Smooth muscle cell (in vitro differentiated cells): Measurements from ENCODE around the gene WNK3. TPM values are rescaled to one million over a fixed set of nuclear protein-coding genes. Genes with fewer than 3 reads are reported as not detected.

Experiments used
- DNase-seq: peaks from one replicate; lab custom pipeline; 2025; ENCODE audit not compliant: unreplicated experiment; lab: John Stamatoyannopoulos, UW
- H2AFZ ChIP-seq: fragments of 200-600 bp; sonication (generic); 2 replicates; pipeline ENCODE4 v1.6.0; 2016; ENCODE audit warnings: antibody characterized with exemption, low read depth, mild to moderate bottlenecking
- H3F3A ChIP-seq: fragments of 200-600 bp; sonication (generic); 2 replicates; pipeline ENCODE4 v1.6.0; 2017; ENCODE audit warnings: antibody characterized with exemption, low read depth
- H3K27ac ChIP-seq: fragments of 200-600 bp; sonication (generic); 2 replicates; pipeline ENCODE4 v1.5.1; 2016; ENCODE audit warnings: low read depth, mild to moderate bottlenecking
- H3K27me3 ChIP-seq: fragments of 200-600 bp; sonication (generic); 2 replicates; pipeline ENCODE4 v1.6.1; 2016; ENCODE audit warnings: low read depth, mild to moderate bottlenecking
- H3K36me3 ChIP-seq: fragments of 200-600 bp; sonication (generic); 2 replicates; pipeline ENCODE4 v1.5.1; 2016; ENCODE audit warnings: low read depth
- H3K4me1 ChIP-seq: fragments of 200-600 bp; sonication (generic); 2 replicates; pipeline ENCODE4 v1.5.1; 2016; ENCODE audit warnings: low read depth
- H3K4me2 ChIP-seq: fragments of 200-600 bp; sonication (generic); 2 replicates; pipeline ENCODE4 v1.6.0; 2016; ENCODE audit warnings: mild to moderate bottlenecking
- H3K4me3 ChIP-seq: fragments of 200-600 bp; sonication (generic); 2 replicates; pipeline ENCODE4 v1.5.1; 2016; ENCODE audit warnings: mild to moderate bottlenecking
- H3K79me2 ChIP-seq: fragments of 200-600 bp; sonication (generic); 2 replicates; pipeline ENCODE4 v1.6.0; 2016; ENCODE audit warnings: low read depth, mild to moderate bottlenecking
- H3K9ac ChIP-seq: fragments of 200-600 bp; sonication (generic); 2 replicates; pipeline ENCODE4 v1.6.0; 2016; ENCODE audit warnings: low read depth
- H3K9me3 ChIP-seq: fragments of 200-600 bp; sonication (generic); replicated peaks from 2 replicates; pipeline ENCODE4 v1.5.1; 2016; ENCODE audit warnings: low read depth
- H4K20me1 ChIP-seq: fragments of 200-600 bp; sonication (generic); 2 replicates; pipeline ENCODE4 v1.6.0; 2016; ENCODE audit warnings: low read depth
- CTCF ChIP-seq: fragments of 200-600 bp; sonication (generic); IDR thresholded peaks from 2 replicates; pipeline ENCODE4 v1.5.1; 2017; ENCODE audit warnings: borderline replicate concordance, mild to moderate bottlenecking, antibody characterized with exemption; ENCODE audit not compliant: insufficient read depth, poor library complexity, severe bottlenecking
- WGBS: methylation state at CpG from one replicate; pipeline ENCODE4 v1.1.7; 2016; ENCODE audit warnings: low lambda C conversion rate; 5-methylcytosine and 5-hydroxymethylcytosine counted together
- polyA plus RNA-seq: library from polyadenylated mRNA; unstranded; fragments of >200 nt; fragmentation: Nextera tagmentation; extraction: Ambion mirVana; gene quantifications from 2 replicates; pipeline ENCODE4 v1.2.1, GENCODE V29; 2016
- total RNA-seq: library from RNA; depleted of rRNA; stranded (reverse); fragments of >200 nt; gene quantifications from 2 replicates; pipeline ENCODE4 v1.2.3, GENCODE V29; 2014

Gene WNK3
- total and polyA plus RNA-seq, 2 experiments from 2014 or later = 3.6 to 5.4 TPM

DNA sequence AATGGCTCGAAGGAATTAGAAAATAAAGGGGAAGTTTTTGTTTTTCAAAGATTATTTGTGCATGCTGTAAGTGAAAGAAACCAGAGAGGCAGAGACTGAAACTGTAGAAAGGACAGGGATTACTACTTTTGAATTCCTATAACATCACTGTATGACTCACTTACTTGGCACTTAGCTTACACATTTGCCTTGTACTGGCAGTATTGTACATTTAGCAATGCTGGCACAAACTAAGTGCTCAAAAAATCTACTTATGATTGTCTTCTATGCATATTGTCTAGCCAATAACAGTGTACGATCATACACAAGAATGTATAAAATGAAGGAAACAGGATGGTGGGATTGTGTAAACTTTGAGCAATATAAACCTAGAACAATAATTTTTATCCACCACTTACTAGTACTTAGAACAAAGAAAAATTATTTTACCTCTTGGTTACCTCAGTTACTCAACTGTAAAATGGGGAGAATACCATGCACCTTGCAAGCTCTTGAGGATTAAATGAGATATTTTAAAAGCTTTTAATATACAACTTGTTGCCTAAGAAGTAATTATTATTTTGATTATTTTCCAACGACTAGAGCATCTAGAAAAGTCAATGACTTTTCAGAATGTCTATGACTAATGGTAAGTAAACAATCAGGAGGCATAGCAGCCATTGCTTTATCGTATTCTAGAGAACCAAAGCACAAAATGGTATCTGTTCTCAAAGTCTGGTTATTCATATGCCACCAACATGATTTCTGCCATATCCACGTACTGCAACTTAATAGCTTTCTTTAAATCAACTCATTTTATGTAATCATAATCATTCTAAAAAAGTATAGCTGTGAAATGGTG is 179.5 kb downstream of the WNK3 start:
- no peak overlapping the region for H2AFZ ChIP-seq
- H4K20me1 ChIP-seq = no peaks in the 10 kb centered on the region
- DNase-seq = no peak
- H3K4me1 ChIP-seq = peaks cover 12% of the 10 kb centered on the region
- no peaks in the 10 kb centered on the region for H3K36me3 ChIP-seq
- peak overlapping the region; percentile 34 for H3K9ac ChIP-seq
- peak overlapping the region; percentile 85 for H3K4me2 ChIP-seq
- no peak for TF ChIP-seq CTCF
- WGBS = 48% methylated on average over 5 of the region's 5 CpGs
- H3K4me3 ChIP-seq = peak overlapping the region; percentile 21
- H3F3A ChIP-seq = no peaks in the 10 kb centered on the region
- H3K79me2 ChIP-seq = peaks cover 55% of the 10 kb centered on the region
- no peaks in the 10 kb centered on the region for H3K27me3 ChIP-seq
- peak overlapping the region; percentile 87 for H3K27ac ChIP-seq
- no peaks in the 10 kb centered on the region for H3K9me3 ChIP-seq

GRCh38 chrX:54177306-54177705 is 180.5 kb downstream of the WNK3 start:
- DNase-seq = no peak
- H3K27me3 ChIP-seq = no peaks in the 10 kb centered on the region
- H3K4me2 ChIP-seq = peak overlapping the region; percentile 85
- no peak overlapping the region for H3K4me3 ChIP-seq
- 71% methylated on average over 3 of the region's 3 CpGs for WGBS
- no peaks in the 10 kb centered on the region for H3K9me3 ChIP-seq
- peaks cover 12% of the 10 kb centered on the region for H3K4me1 ChIP-seq
- H3K27ac ChIP-seq = peak overlapping the region; percentile 87
- no peaks in the 10 kb centered on the region for H3F3A ChIP-seq
- TF ChIP-seq CTCF = no peak
- H3K9ac ChIP-seq = peak overlapping the region; percentile 34
- H2AFZ ChIP-seq = no peak overlapping the region
- H3K36me3 ChIP-seq = no peaks in the 10 kb centered on the region
- H4K20me1 ChIP-seq = no peaks in the 10 kb centered on the region
- peaks cover 55% of the 10 kb centered on the region for H3K79me2 ChIP-seq

DNA sequence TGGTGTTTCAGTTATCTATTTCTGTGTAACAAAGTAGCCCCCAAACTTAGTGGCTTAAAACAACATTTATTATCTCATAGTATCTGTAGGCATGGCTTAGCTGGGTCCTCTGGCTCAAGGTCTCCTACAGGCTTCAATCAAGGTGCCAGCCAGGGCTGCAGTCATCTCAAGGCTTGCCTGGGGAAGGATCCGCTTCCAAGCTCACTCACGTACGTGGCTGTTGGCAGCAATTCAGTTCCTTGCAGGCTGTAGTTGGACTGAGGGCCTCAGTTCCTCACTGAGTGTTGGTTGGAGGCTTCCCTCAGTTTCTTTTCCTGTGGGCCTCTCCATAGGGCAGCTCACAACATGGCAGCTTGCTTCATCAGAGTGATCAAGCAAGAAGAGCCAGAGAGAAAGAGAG is 184.1 kb downstream of the WNK3 start:
- Histone ChIP-seq H3K4me1 (no peaks in the 10 kb centered on the region), H3K27me3 (no peaks in the 10 kb centered on the region), H3K4me2 (no peak overlapping the region), H2AFZ (no peak overlapping the region), H3K4me3 (no peak overlapping the region), H4K20me1 (no peaks in the 10 kb centered on the region), H3K9me3 (no peaks in the 10 kb centered on the region), H3K27ac (no peak overlapping the region), H3F3A (no peaks in the 10 kb centered on the region), H3K79me2 (peaks cover 29% of the 10 kb centered on the region), H3K9ac (no peak overlapping the region), H3K36me3 (no peaks in the 10 kb centered on the region)
- 93% methylated on average over 3 of the region's 3 CpGs for WGBS
- DNase-seq = no peak
- no peak for TF ChIP-seq CTCF

DNA sequence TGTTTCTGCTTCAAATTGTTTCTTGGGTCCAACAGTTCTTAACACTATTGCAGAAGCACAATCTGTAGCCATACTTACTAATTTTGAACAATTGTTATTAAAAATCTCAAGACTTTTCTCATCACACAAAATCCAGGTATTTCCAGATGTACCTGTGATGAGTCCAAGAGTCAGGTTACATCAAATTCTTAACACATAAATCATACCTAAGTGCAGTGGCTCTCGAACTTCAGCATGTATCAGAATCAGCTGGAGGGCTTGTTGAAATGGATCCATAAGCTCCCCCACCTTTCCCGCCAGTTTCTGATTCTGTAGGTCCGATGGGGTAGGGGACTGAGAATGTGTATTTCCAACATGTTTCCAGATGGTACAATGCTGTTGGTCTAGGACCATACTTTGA is 185.4 kb downstream of the WNK3 start:
- Histone ChIP-seq H3K9ac (no peak overlapping the region), H3K27ac (no peak overlapping the region), H3K9me3 (no peaks in the 10 kb centered on the region), H2AFZ (no peak overlapping the region), H3K4me1 (no peaks in the 10 kb centered on the region), H3K36me3 (no peaks in the 10 kb centered on the region), H3K4me3 (no peak overlapping the region), H4K20me1 (no peaks in the 10 kb centered on the region), H3F3A (no peaks in the 10 kb centered on the region), H3K79me2 (peaks cover 24% of the 10 kb centered on the region), H3K4me2 (no peak overlapping the region), H3K27me3 (no peaks in the 10 kb centered on the region)
- DNase-seq = no peak
- WGBS = 74% methylated on average over 3 of the region's 3 CpGs
- TF ChIP-seq CTCF = no peak
